Measurements from ENCODE around the gene CTNNAL1. TPM values are rescaled to one million over a fixed set of nuclear protein-coding genes. Genes with fewer than 3 reads are reported as not detected.

The CTNNAL1 gene
- total and polyA plus RNA-seq, 2 of the 8 experiments (the other 6 are each of a cell fraction or from before 2014, with no cell fraction given) = 23.2 to 66.1 TPM

DNA sequence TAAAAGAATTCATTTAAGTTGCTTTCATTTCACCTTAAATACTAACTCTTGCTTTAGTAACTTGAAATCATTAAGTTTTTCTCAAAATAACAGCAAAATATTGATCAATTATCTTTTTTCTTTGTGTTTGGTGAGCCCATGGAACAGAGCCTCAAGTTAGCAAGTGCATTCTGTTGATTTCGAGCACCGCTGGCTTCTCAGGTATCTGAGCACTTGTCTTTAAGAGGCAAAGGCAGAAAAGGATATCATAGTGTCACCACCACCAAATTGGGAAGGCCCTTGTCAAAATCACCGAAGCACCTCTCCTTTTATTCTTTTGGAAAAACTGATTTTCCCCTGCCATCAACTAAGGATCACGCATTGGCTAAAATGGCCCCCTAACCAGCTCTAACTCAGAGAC is 17.1 kb upstream of the CTNNAL1 start (continued):
- TF ChIP-seq SIN3A (conservative IDR thresholded peaks at IDR 0.05 in 1 of 2, IDR thresholded peaks at IDR 0.05 in 1 of 2; ENCODE audit: low read depth in 1 of 2, low read length in 2 of 2) = no peak
- no peak for TF ChIP-seq JUND (IDR thresholded peaks at IDR 0.05; ENCODE audit: low read length)
